Activated CD8-positive, alpha-beta T cell treated with anti-CD3 and anti-CD28 coated beads, Interleukin-2, amount 10 ng/mL, durations not matched to agents 7 days and 5 days (primary cell): ENCODE measurements around the gene SUGCT. TPM values are rescaled to one million over a fixed set of nuclear protein-coding genes. Genes with fewer than 3 reads are reported as not detected.
"Not testable (repeated sequence)": the region's sequence is repeated elsewhere in the genome, so short reads cannot be mapped to it uniquely, and the experiment has no call there.

Experiments
- ATAC-seq: fragments of 150-1000 bp; cut with Tn5 transposase; one replicate; pipeline ENCODE4 v1.10.0; 2021; ENCODE audit warnings: moderate library complexity
- CTCF ChIA-PET: fragments of 350-600 bp; sonication (Branson Sonifier 250); formaldehyde crosslinking; loops from one replicate; lab custom pipeline; 2021; ENCODE audit warnings: antibody characterized with exemption; lab: Charles Lee
- POLR2A ChIA-PET: fragments of 350-600 bp; sonication (Branson Sonifier 250); formaldehyde crosslinking; loops from one replicate; lab custom pipeline; 2021; ENCODE audit warnings: antibody characterized with exemption; lab: Charles Lee
- DNase-seq: peaks from one replicate; pipeline ENCODE4 v3.0.0-alpha.2; 2020
- H3K27ac Mint-ChIP-seq: one replicate; pipeline ENCODE4 v1.8.0; 2021; ENCODE audit warnings: mild to moderate bottlenecking, mixed read lengths
- H3K27me3 Mint-ChIP-seq: one replicate; pipeline ENCODE4 v1.8.0; 2021; ENCODE audit warnings: low read depth, mixed read lengths
- H3K36me3 Mint-ChIP-seq: one replicate; pipeline ENCODE4 v1.8.0; 2021; ENCODE audit warnings: low read depth, mixed read lengths
- H3K4me1 Mint-ChIP-seq: one replicate; pipeline ENCODE4 v1.8.0; 2021; ENCODE audit warnings: low read depth, mixed read lengths
- H3K4me3 Mint-ChIP-seq: one replicate; pipeline ENCODE4 v1.8.0; 2021; ENCODE audit warnings: mild to moderate bottlenecking, mixed read lengths
- H3K9me3 Mint-ChIP-seq: one replicate; pipeline ENCODE4 v1.8.0; 2022; ENCODE audit warnings: mixed read lengths; ENCODE audit not compliant: insufficient read depth
- total RNA-seq, 2 experiments: library from RNA; stranded (reverse); gene quantifications; one replicate each; pipeline ENCODE4 v1.2.3, GENCODE V29; 2021

Gene SUGCT
- total RNA-seq, 2 experiments from 2014 or later = 0.44 TPM; not detected in 1

GRCh38 chr7:40627361-40627760 is 492.6 kb downstream of the SUGCT start:
- ATAC-seq, CTCF ChIA-PET: not testable (repeated sequence)

GRCh38 chr7:40629891-40630290 is 495.1 kb downstream of the SUGCT start:
- Mint-ChIP-seq H3K4me1 (no peaks in the 10 kb centered on the region), H3K4me3 (no peak overlapping the region), H3K9me3 (no peaks in the 10 kb centered on the region), H3K36me3 (no peaks in the 10 kb centered on the region), H3K27ac (no peak overlapping the region), H3K27me3 (peaks cover 4% of the 10 kb centered on the region)
- ChIA-PET POLR2A (no interaction called here), CTCF (no interaction called here)
- DNase-seq (no peak), ATAC-seq (no peak)

More at GRCh38 chr7:40627361-40627760, 492.6 kb downstream of the SUGCT start:
- DNase-seq, H3K36me3 Mint-ChIP-seq, H3K4me3 Mint-ChIP-seq, H3K27ac Mint-ChIP-seq, H3K9me3 Mint-ChIP-seq, H3K27me3 Mint-ChIP-seq, H3K4me1 Mint-ChIP-seq, POLR2A ChIA-PET: not testable (repeated sequence)

- Mint-ChIP-seq H3K27ac (no peak overlapping the region), H3K9me3 (no peaks in the 10 kb centered on the region), H3K4me1 (no peaks in the 10 kb centered on the region), H3K36me3 (no peaks in the 10 kb centered on the region), H3K27me3 (peaks cover 9% of the 10 kb centered on the region), H3K4me3 (no peak overlapping the region)
- no peak for DNase-seq
- no peak for ATAC-seq
- ChIA-PET CTCF (no interaction called here), POLR2A (no interaction called here)
These were observed 499.3 kb downstream of the SUGCT start for GRCh38 chr7:40634118-40634517.

GRCh38 chr7:40638545-40639320 is 503.9 kb downstream of the SUGCT start:
- CTCF ChIA-PET = no interaction called here
- Mint-ChIP-seq H3K27ac (no peak overlapping the region), H3K4me3 (no peak overlapping the region), H3K36me3 (no peaks in the 10 kb centered on the region), H3K4me1 (no peaks in the 10 kb centered on the region), H3K9me3 (no peaks in the 10 kb centered on the region), H3K27me3 (peaks cover 13% of the 10 kb centered on the region)
- DNase-seq = no peak
- ATAC-seq = no peak
- POLR2A ChIA-PET = no interaction called here

GRCh38 chr7:40640566-40640965 is 505.8 kb downstream of the SUGCT start:
- H3K9me3 Mint-ChIP-seq = no peaks in the 10 kb centered on the region
- no peak overlapping the region for H3K4me3 Mint-ChIP-seq
- no peaks in the 10 kb centered on the region for H3K36me3 Mint-ChIP-seq
- DNase-seq (no peak), ATAC-seq (no peak)
- peaks cover 10% of the 10 kb centered on the region for H3K4me1 Mint-ChIP-seq
- H3K27me3 Mint-ChIP-seq = peaks cover 11% of the 10 kb centered on the region
- CTCF ChIA-PET = no interaction called here
- POLR2A ChIA-PET = no interaction called here
- no peak overlapping the region for H3K27ac Mint-ChIP-seq

- no peak overlapping the region for H3K27ac Mint-ChIP-seq
- ATAC-seq = no peak
- DNase-seq = no peak
- ChIA-PET CTCF (no interaction called here), POLR2A (no interaction called here)
- H3K27me3 Mint-ChIP-seq = peaks cover 8% of the 10 kb centered on the region
- peaks cover 14% of the 10 kb centered on the region for H3K4me1 Mint-ChIP-seq
- no peak overlapping the region for H3K4me3 Mint-ChIP-seq
- no peaks in the 10 kb centered on the region for H3K36me3 Mint-ChIP-seq
- H3K9me3 Mint-ChIP-seq = no peaks in the 10 kb centered on the region
These were observed 506.9 kb downstream of the SUGCT start for GRCh38 chr7:40641701-40642100.

GRCh38 chr7:40643664-40644063 is 508.9 kb downstream of the SUGCT start:
- H3K27me3 Mint-ChIP-seq = peaks cover 4% of the 10 kb centered on the region
- DNase-seq (no peak), ATAC-seq (no peak)
- H3K9me3 Mint-ChIP-seq = no peaks in the 10 kb centered on the region
- no peaks in the 10 kb centered on the region for H3K36me3 Mint-ChIP-seq
- no peak overlapping the region for H3K27ac Mint-ChIP-seq
- no peak overlapping the region for H3K4me3 Mint-ChIP-seq
- ChIA-PET POLR2A (no interaction called here), CTCF (no interaction called here)
- H3K4me1 Mint-ChIP-seq = peaks cover 14% of the 10 kb centered on the region

GRCh38 chr7:40644454-40645188 is 509.8 kb downstream of the SUGCT start:
- no peak overlapping the region for H3K4me3 Mint-ChIP-seq
- peaks cover 4% of the 10 kb centered on the region for H3K27me3 Mint-ChIP-seq
- H3K36me3 Mint-ChIP-seq = no peaks in the 10 kb centered on the region
- ATAC-seq (peak; percentile 57), DNase-seq (peak; percentile 52)
- POLR2A ChIA-PET = no interaction called here
- CTCF ChIA-PET = no interaction called here
- no peaks in the 10 kb centered on the region for H3K9me3 Mint-ChIP-seq
- H3K4me1 Mint-ChIP-seq = peaks cover 14% of the 10 kb centered on the region
- no peak overlapping the region for H3K27ac Mint-ChIP-seq

GRCh38 chr7:40645197-40645596 is 510.4 kb downstream of the SUGCT start:
- Mint-ChIP-seq H3K4me3 (no peak overlapping the region), H3K27me3 (peaks cover 4% of the 10 kb centered on the region), H3K36me3 (no peaks in the 10 kb centered on the region), H3K9me3 (no peaks in the 10 kb centered on the region), H3K4me1 (peaks cover 14% of the 10 kb centered on the region), H3K27ac (no peak overlapping the region)
- CTCF ChIA-PET = no interaction called here
- POLR2A ChIA-PET = no interaction called here
- DNase-seq (no peak), ATAC-seq (no peak)

GRCh38 chr7:40646717-40647116 is 511.9 kb downstream of the SUGCT start:
- peaks cover 2% of the 10 kb centered on the region for H3K27me3 Mint-ChIP-seq
- no peak overlapping the region for H3K4me3 Mint-ChIP-seq
- no peak overlapping the region for H3K27ac Mint-ChIP-seq
- DNase-seq (no peak), ATAC-seq (no peak)
- H3K9me3 Mint-ChIP-seq = peaks cover 2% of the 10 kb centered on the region
- H3K4me1 Mint-ChIP-seq = peaks cover 16% of the 10 kb centered on the region
- no peaks in the 10 kb centered on the region for H3K36me3 Mint-ChIP-seq
- ChIA-PET CTCF (no interaction called here), POLR2A (no interaction called here)

GRCh38 chr7:40647719-40648118 is 512.9 kb downstream of the SUGCT start:
- Mint-ChIP-seq H3K27ac (no peak overlapping the region), H3K9me3 (peaks cover 6% of the 10 kb centered on the region), H3K4me3 (no peak overlapping the region), H3K36me3 (no peaks in the 10 kb centered on the region), H3K4me1 (peaks cover 22% of the 10 kb centered on the region), H3K27me3 (no peaks in the 10 kb centered on the region)
- ChIA-PET CTCF (no interaction called here), POLR2A (no interaction called here)
- ATAC-seq (no peak), DNase-seq (no peak)

- no peak overlapping the region for H3K27ac Mint-ChIP-seq
- H3K27me3 Mint-ChIP-seq = no peaks in the 10 kb centered on the region
- no peaks in the 10 kb centered on the region for H3K36me3 Mint-ChIP-seq
- ATAC-seq = no peak
- H3K9me3 Mint-ChIP-seq = peaks cover 6% of the 10 kb centered on the region
- ChIA-PET CTCF (no interaction called here), POLR2A (no interaction called here)
- DNase-seq = no peak
- H3K4me3 Mint-ChIP-seq = no peak overlapping the region
- H3K4me1 Mint-ChIP-seq = peaks cover 22% of the 10 kb centered on the region
These were observed 514.4 kb downstream of the SUGCT start for GRCh38 chr7:40649247-40649646.
